Keratinocyte (primary cell): ENCODE results near the gene ANO10. TPM values are rescaled to one million over a fixed set of nuclear protein-coding genes. Genes with fewer than 3 reads are reported as not detected.

Experiments
- DNase-seq: peaks from one replicate; pipeline ENCODE4 v3.0.0-alpha.2; 2011; ENCODE audit warnings: low read depth, missing footprints, low spot score
- FAIRE-seq: peaks from 2 replicates; lab custom pipeline; 2011; peaks lifted over from hg19 to GRCh38; lab: Jason Lieb, UNC
- H2AFZ ChIP-seq: 2 replicates; pipeline ENCODE4 v1.6.0; 2012; ENCODE audit warnings: low read length, control low read depth, inconsistent platforms; ENCODE audit not compliant: control insufficient read depth
- H3K27ac ChIP-seq: 2 replicates; pipeline ENCODE4 v1.5.1; 2011; ENCODE audit warnings: low read length; ENCODE audit not compliant: control insufficient read depth, insufficient read depth
- H3K27me3 ChIP-seq: 3 replicates; pipeline ENCODE4 v1.6.0; 2011; ENCODE audit warnings: low read length; ENCODE audit not compliant: control insufficient read depth, insufficient read depth; ENCODE audit errors: extremely low read depth
- H3K36me3 ChIP-seq, 2 experiments: 2 replicates in 1 of 2; 3 replicates in 1 of 2; pipeline ENCODE4 v1.5.1; 2011; ENCODE audit warnings: low read length in 2 of 2, mild to moderate bottlenecking in 1 of 2; ENCODE audit not compliant: control insufficient read depth in 2 of 2, insufficient read depth in 2 of 2; ENCODE audit errors: extremely low read depth in 1 of 2
- H3K4me1 ChIP-seq: 3 replicates; pipeline ENCODE4 v1.5.1; 2011; ENCODE audit warnings: low read length; ENCODE audit not compliant: control insufficient read depth, insufficient read depth; ENCODE audit errors: extremely low read depth
- H3K4me2 ChIP-seq: 3 replicates; pipeline ENCODE4 v1.6.0; 2011; ENCODE audit warnings: low read depth, low read length; ENCODE audit not compliant: control insufficient read depth, insufficient read depth; ENCODE audit errors: extremely low read depth
- H3K4me3 ChIP-seq, 3 experiments: fragments of 200-600 bp in 1 of 3; sonication (generic) in 1 of 3; 2 replicates in 2 of 3; 3 replicates in 1 of 3; pipeline ENCODE4 v1.5.1; 2011 to 2016; ENCODE audit warnings: low read length in 3 of 3, mild to moderate bottlenecking in 3 of 3, control low read depth in 2 of 3, inconsistent platforms in 1 of 3, low read depth in 1 of 3, mixed read lengths in 1 of 3, mixed run types in 1 of 3, moderate library complexity in 1 of 3; ENCODE audit not compliant: control insufficient read depth in 2 of 3, insufficient read depth in 2 of 3; ENCODE audit errors: extremely low read depth in 1 of 3
- H3K79me2 ChIP-seq: 2 replicates; pipeline ENCODE4 v1.6.0; 2012; ENCODE audit warnings: low read length; ENCODE audit not compliant: control insufficient read depth, insufficient read depth
- H3K9ac ChIP-seq: 3 replicates; pipeline ENCODE4 v1.6.0; 2011; ENCODE audit warnings: low read length; ENCODE audit not compliant: control insufficient read depth, insufficient read depth; ENCODE audit errors: extremely low read depth
- H3K9me1 ChIP-seq: 3 replicates; pipeline ENCODE4 v1.6.0; 2011; ENCODE audit warnings: low read length; ENCODE audit not compliant: control insufficient read depth, insufficient read depth; ENCODE audit errors: extremely low read depth
- H3K9me3 ChIP-seq: 2 replicates; pipeline ENCODE4 v1.5.1; 2012; ENCODE audit warnings: low read depth, low read length; ENCODE audit not compliant: control insufficient read depth
- H4K20me1 ChIP-seq: 3 replicates; pipeline ENCODE4 v1.6.0; 2011; ENCODE audit warnings: low read length; ENCODE audit not compliant: control insufficient read depth, insufficient read depth; ENCODE audit errors: extremely low read depth
- EZH2 ChIP-seq: IDR thresholded peaks from one replicate; pipeline ENCODE4 v1.6.1; 2012; ENCODE audit warnings: inconsistent platforms, mild to moderate bottlenecking, low read length, moderate library complexity
- dilution Hi-C: fragments of 300-500 bp; cut with MboI; formaldehyde crosslinking; loops from one replicate; pipeline ENCODE4 v1.7.0; 2020; ENCODE audit warnings: low sequenced_read_pairs; ENCODE audit not compliant: extremely low pct_ligation_motif_present
- polyA plus RNA-seq, 5 experiments: library from polyadenylated mRNA; depleted of rRNA in 3 of 5; stranded (reverse) in 3 of 5; stranded (forward) in 1 of 5; unstranded in 1 of 5; fragments of >200 nt; gene quantifications; 1 replicate in 1 of 5; 2 replicates in 3 of 5; 3 replicates in 1 of 5; pipeline versions ENCODE4 v1.2.1 to v1.2.3, GENCODE V29; 2011 to 2012; ENCODE audit warnings: missing spikeins in 2 of 5, low read depth in 1 of 5, low replicate concordance in 1 of 5
- TF ChIP-seq, protein P1 (sequence below), 3 experiments: IDR thresholded peaks in 1 of 3; conservative IDR thresholded peaks in 1 of 3; optimal IDR thresholded peaks in 1 of 3; 2 replicates in 2 of 3; 3 replicates in 1 of 3; pipeline versions ENCODE3 to v1.5.1; 2011; ENCODE audit warnings: low read length in 3 of 3, mild to moderate bottlenecking in 3 of 3, moderate library complexity in 2 of 3, control low read depth in 1 of 3, inconsistent platforms in 1 of 3; ENCODE audit not compliant: insufficient read depth in 2 of 3; ENCODE audit errors: extremely low read depth in 1 of 3

The ANO10 gene
- polyA plus RNA-seq, 1 donor (not counting 4 experiments of a cell fraction or from before 2014, with no cell fraction given) = 48.8 TPM

DNA sequence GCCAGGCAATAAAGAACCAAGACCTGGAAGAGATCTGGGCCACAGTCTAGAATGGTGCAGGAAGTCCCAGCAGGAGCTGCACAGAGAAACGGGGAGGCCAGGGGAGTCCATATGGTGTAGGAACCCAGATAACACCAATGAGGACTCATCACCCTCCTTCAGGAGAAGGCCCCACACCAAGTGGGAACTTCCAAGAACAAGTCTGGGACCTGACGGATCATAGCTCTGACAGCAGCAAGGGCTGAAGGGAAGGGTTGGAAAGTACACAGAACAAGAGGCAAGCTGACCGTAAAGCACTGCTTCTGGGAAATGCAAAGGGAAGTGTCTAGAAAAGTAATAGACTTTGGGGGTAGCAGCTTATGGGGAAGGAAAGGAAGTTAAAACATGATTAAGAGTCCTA is 34.5 kb downstream of the ANO10 start:
- no peak for DNase-seq
- Histone ChIP-seq H4K20me1 (no peaks in the 10 kb centered on the region), H3K27ac (no peak overlapping the region), H3K4me2 (no peak overlapping the region), H3K36me3 (no peaks in the 10 kb centered on the region), H3K9me3 (no peaks in the 10 kb centered on the region), H3K4me3 (no peak overlapping the region), H3K27me3 (no peaks in the 10 kb centered on the region), H3K4me1 (no peaks in the 10 kb centered on the region), H2AFZ (no peak overlapping the region), H3K9ac (no peak overlapping the region), H3K79me2 (no peaks in the 10 kb centered on the region), H3K9me1 (no peaks in the 10 kb centered on the region)
- TF ChIP-seq, protein P1, sequence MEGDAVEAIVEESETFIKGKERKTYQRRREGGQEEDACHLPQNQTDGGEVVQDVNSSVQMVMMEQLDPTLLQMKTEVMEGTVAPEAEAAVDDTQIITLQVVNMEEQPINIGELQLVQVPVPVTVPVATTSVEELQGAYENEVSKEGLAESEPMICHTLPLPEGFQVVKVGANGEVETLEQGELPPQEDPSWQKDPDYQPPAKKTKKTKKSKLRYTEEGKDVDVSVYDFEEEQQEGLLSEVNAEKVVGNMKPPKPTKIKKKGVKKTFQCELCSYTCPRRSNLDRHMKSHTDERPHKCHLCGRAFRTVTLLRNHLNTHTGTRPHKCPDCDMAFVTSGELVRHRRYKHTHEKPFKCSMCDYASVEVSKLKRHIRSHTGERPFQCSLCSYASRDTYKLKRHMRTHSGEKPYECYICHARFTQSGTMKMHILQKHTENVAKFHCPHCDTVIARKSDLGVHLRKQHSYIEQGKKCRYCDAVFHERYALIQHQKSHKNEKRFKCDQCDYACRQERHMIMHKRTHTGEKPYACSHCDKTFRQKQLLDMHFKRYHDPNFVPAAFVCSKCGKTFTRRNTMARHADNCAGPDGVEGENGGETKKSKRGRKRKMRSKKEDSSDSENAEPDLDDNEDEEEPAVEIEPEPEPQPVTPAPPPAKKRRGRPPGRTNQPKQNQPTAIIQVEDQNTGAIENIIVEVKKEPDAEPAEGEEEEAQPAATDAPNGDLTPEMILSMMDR (optimal IDR thresholded peaks at IDR 0.05 in 1 of 3, IDR thresholded peaks at IDR 0.05 in 1 of 3, conservative IDR thresholded peaks at IDR 0.05 in 1 of 3; ENCODE audit: extremely low read depth in 1 of 3, insufficient read depth in 2 of 3, low read length in 3 of 3) = no peak
- TF ChIP-seq EZH2 = no peak
- dilution Hi-C loops = no loop called here
- FAIRE-seq = no peak

DNA sequence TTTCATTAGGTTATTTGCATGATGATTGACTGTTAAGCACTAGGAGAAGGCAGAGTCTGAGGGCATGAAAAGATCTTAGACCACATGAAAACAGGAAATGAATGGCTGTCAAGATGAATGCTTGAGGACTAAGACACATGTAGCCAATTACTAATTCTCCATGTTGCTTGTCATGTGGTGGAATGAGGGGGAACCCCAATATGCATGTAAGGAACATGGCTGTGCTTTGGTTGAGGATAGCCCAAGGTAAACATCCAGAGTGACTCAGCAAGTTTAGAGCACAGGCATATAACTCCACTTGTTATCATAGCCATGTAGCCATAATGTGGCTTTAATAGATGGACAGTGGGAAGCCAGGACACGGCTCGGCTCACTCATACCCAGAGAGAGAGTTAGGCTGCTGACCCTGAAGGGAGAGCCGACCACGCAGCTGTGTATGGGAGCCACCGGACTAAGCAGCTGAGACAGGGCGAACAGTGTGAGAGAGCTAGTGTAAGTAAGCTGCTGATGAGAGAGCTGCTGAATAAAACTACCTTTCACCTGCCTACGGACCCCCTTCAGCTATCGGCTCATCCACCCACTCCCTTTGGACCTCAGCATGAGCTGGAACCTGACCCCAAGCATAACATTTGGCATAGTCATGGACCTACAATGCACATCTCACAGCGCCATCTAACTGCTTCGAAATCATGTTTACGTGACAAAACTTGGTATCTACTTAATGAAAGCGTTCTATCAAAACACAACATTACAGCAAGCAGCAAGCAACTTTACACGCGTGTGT is 37.6 kb downstream of the ANO10 start:
- no peaks in the 10 kb centered on the region for H3K36me3 ChIP-seq
- H3K4me2 ChIP-seq = no peak overlapping the region
- no peaks in the 10 kb centered on the region for H3K27me3 ChIP-seq
- H3K27ac ChIP-seq = no peak overlapping the region
- no peak overlapping the region for H2AFZ ChIP-seq
- TF ChIP-seq EZH2 = no peak
- TF ChIP-seq, protein P1 (optimal IDR thresholded peaks at IDR 0.05 in 1 of 3, IDR thresholded peaks at IDR 0.05 in 1 of 3, conservative IDR thresholded peaks at IDR 0.05 in 1 of 3; ENCODE audit: extremely low read depth in 1 of 3, insufficient read depth in 2 of 3, low read length in 3 of 3) = no peak
- no peak overlapping the region for H3K4me3 ChIP-seq
- no peaks in the 10 kb centered on the region for H3K79me2 ChIP-seq
- H3K9ac ChIP-seq = no peak overlapping the region
- no peaks in the 10 kb centered on the region for H3K9me3 ChIP-seq
- dilution Hi-C loops = no loop called here
- peaks cover 19% of the 10 kb centered on the region for H3K4me1 ChIP-seq
- DNase-seq (no peak), FAIRE-seq (no peak)
- no peaks in the 10 kb centered on the region for H3K9me1 ChIP-seq
- no peaks in the 10 kb centered on the region for H4K20me1 ChIP-seq
